A549 (cell line): ENCODE measurements around the gene KRTDAP. TPM values are rescaled to one million over a fixed set of nuclear protein-coding genes. Genes with fewer than 3 reads are reported as not detected.

ENCODE experiments used
- ATAC-seq, 2 experiments: fragments of 200-7000 bp in 1 of 2; fragments of >200 bp in 1 of 2; cut with Nextera tagmentation in 1 of 2; cut with Tn5 transposase in 1 of 2; 3 replicates each; pipeline versions ENCODE4 v1.8.0 to v1.9.1; 2018 to 2020; ENCODE audit warnings: mild to moderate bottlenecking in 1 of 2, moderate library complexity in 1 of 2
- CTCF ChIA-PET: fragments of 300-600 bp; sonication (Branson Sonifier 250); formaldehyde crosslinking; extraction: SDS; loops from one replicate; lab custom pipeline; 2021; ENCODE audit warnings: antibody characterized with exemption, inconsistent platforms; lab: Yijun Ruan, JAX
- POLR2A ChIA-PET: fragments of 350-600 bp; formaldehyde crosslinking; extraction: SDS; loops from one replicate; lab custom pipeline; 2021; ENCODE audit warnings: antibody characterized with exemption, inconsistent platforms; lab: Yijun Ruan, JAX
- DNase-seq, 2 experiments: peaks; one replicate each; pipeline versions ENCODE4 v3.0.0 to v3.0.0-alpha.2; 2011 to 2016; ENCODE audit warnings: low read depth in 1 of 2, low spot score in 1 of 2
- FAIRE-seq: peaks from 2 replicates; lab custom pipeline; 2011; peaks lifted over from hg19 to GRCh38; lab: Jason Lieb, UNC
- H3K27ac ChIP-seq, 2 experiments: fragments of >200 bp; sonication (Bioruptor Twin); formaldehyde crosslinking; 3 replicates each; pipeline ENCODE4 v1.5.1; 2016 to 2017
- H3K4me1 ChIP-seq: fragments of >200 bp; sonication (Bioruptor Twin); formaldehyde crosslinking; 3 replicates; pipeline ENCODE4 v1.6.1; 2016
- H3K4me2 ChIP-seq: fragments of >200 bp; sonication (Bioruptor Twin); formaldehyde crosslinking; 3 replicates; pipeline ENCODE4 v1.6.1; 2016
- H3K4me3 ChIP-seq: fragments of >200 bp; sonication (Bioruptor Twin); formaldehyde crosslinking; 3 replicates; pipeline ENCODE4 v1.5.1; 2016
- H3K9me3 ChIP-seq: fragments of >200 bp; sonication (Bioruptor Twin); formaldehyde crosslinking; 3 replicates; pipeline ENCODE4 v1.6.1; 2016
- CBX2 ChIP-seq: fragments of 200-600 bp; sonication (generic); IDR thresholded peaks from 2 replicates; pipeline ENCODE4 v1.6.1; 2016; ENCODE audit warnings: low read depth, mild to moderate bottlenecking, borderline replicate concordance
- CBX8 ChIP-seq: fragments of 200-600 bp; sonication (generic); IDR thresholded peaks from 2 replicates; pipeline ENCODE4 v1.6.1; 2016
- CHD4 ChIP-seq: fragments of 200-600 bp; sonication (generic); IDR thresholded peaks from 2 replicates; pipeline ENCODE4 v1.6.1; 2016; ENCODE audit warnings: antibody characterized with exemption, mild to moderate bottlenecking, borderline replicate concordance
- ELK1 ChIP-seq: fragments of 150-350 bp; IDR thresholded peaks from 2 replicates; pipeline ENCODE4 v1.6.1; 2014; ENCODE audit warnings: low read depth, mild to moderate bottlenecking, low read length
- FOSB ChIP-seq: fragments of 250-450 bp; sonication (Bioruptor Pico); IDR thresholded peaks from 2 replicates; pipeline ENCODE4 v1.5.0; 2020; ENCODE audit warnings: mild to moderate bottlenecking, moderate library complexity
- MAFK ChIP-seq: fragments of 450-650 bp; IDR thresholded peaks from 2 replicates; pipeline ENCODE4 v1.6.1; 2014; ENCODE audit not compliant: partially characterized antibody
- MAZ ChIP-seq: fragments of 150-350 bp; IDR thresholded peaks from 2 replicates; pipeline ENCODE4 v1.6.1; 2014; ENCODE audit warnings: antibody characterized with exemption, low read depth, low read length, borderline replicate concordance
- POLR2A ChIP-seq: IDR thresholded peaks from 2 replicates; pipeline ENCODE4 v1.6.1; 2012; ENCODE audit warnings: mild to moderate bottlenecking, low read length
- RAD21 ChIP-seq, 2 experiments: fragments of >200 bp in 1 of 2; sonication (Bioruptor Twin) in 1 of 2; formaldehyde crosslinking in 1 of 2; IDR thresholded peaks in 1 of 2; conservative IDR thresholded peaks in 1 of 2; 2 replicates in 1 of 2; 3 replicates in 1 of 2; pipeline ENCODE4 v1.6.1; 2012 to 2018; ENCODE audit warnings: inconsistent platforms in 1 of 2
- REST ChIP-seq: fragments of 200-600 bp; sonication (generic); IDR thresholded peaks from 2 replicates; pipeline ENCODE4 v1.6.1; 2016; ENCODE audit warnings: antibody characterized with exemption, mild to moderate bottlenecking, moderate library complexity
- RFX5 ChIP-seq: fragments of 450-650 bp; IDR thresholded peaks from 2 replicates; pipeline ENCODE4 v1.7.1; 2014; ENCODE audit warnings: antibody characterized with exemption, mild to moderate bottlenecking, moderate library complexity
- ZFP36 ChIP-seq: fragments of 450-650 bp; IDR thresholded peaks from 2 replicates; pipeline ENCODE4 v1.6.1; 2014; ENCODE audit warnings: borderline replicate concordance; ENCODE audit not compliant: partially characterized antibody
- WGBS: methylation state at CpG from one replicate; pipeline ENCODE4 v1.1.6; 2017; ENCODE audit errors: missing lambda C conversion rate; 5-methylcytosine and 5-hydroxymethylcytosine counted together
- polyA plus RNA-seq, 4 experiments: library from polyadenylated mRNA; depleted of rRNA in 3 of 4; stranded (reverse); fragments of >200 nt; fragmentation: RNase III in 1 of 4; extraction: RNeasy Plus Mini Kit Qiagen cat#74134 plus additional on column Dnase treatment in 1 of 4; gene quantifications; 2 replicates in 3 of 4; 3 replicates in 1 of 4; pipeline ENCODE4 v1.2.3, GENCODE V29; 2011 to 2017

KRTDAP gene
- polyA plus RNA-seq, 2 of the 4 experiments (the other 2 are of a cell fraction): not detected

GRCh38 chr19:35438096-35438495, 52.2 kb downstream of the KRTDAP start:
- 88% methylated on average over 5 of the region's 5 CpGs for WGBS
- FAIRE-seq: peak; percentile 59
- ChIA-PET CTCF (interaction anchor here (0.6 to 2.9 kb wide), 6 partner anchors 8 to 126 kb away, joined by 3 to 13 read pairs (median 4); partner anchors contain the start of gene FFAR2), POLR2A (interaction anchor here (0.5 kb wide), 1 partner anchor 18 kb away, joined by 3 read pairs; no protein-coding TSS in a partner anchor)
- TF ChIP-seq RAD21 (conservative IDR thresholded peaks at IDR 0.05 in 1 of 2, IDR thresholded peaks at IDR 0.05 in 1 of 2): no peak
- no peak for TF ChIP-seq CHD4
- no peak for TF ChIP-seq POLR2A
- TF ChIP-seq CBX8: no peak
- no peak for TF ChIP-seq MAZ
- no peak for TF ChIP-seq RFX5
- TF ChIP-seq ZFP36: no peak
- TF ChIP-seq MAFK: no peak
- no peak for TF ChIP-seq CBX2
- no peak for TF ChIP-seq REST
- no peaks in the 10 kb centered on the region for H3K9me3 ChIP-seq
- peaks cover 16% of the 10 kb centered on the region for H3K4me1 ChIP-seq
- no peak overlapping the region for H3K27ac ChIP-seq
- H3K4me3 ChIP-seq: no peak overlapping the region
- no peak overlapping the region for H3K4me2 ChIP-seq
- DNase-seq: no peak
- ATAC-seq: no peak

- POLR2A ChIA-PET: interaction anchor here (0.5 kb wide), 1 partner anchor 17 kb away, joined by 3 read pairs; no protein-coding TSS in a partner anchor
- ATAC-seq (peak in 1 of 2 experiments; percentile 8; a peak in 2 of 6 replicates), FAIRE-seq (peak; percentile 70)
- Histone ChIP-seq H3K4me1 (peaks cover 16% of the 10 kb centered on the region), H3K4me2 (peak overlapping the region; percentile 63), H3K27ac (peak overlapping the region; percentile 22 to 49; a peak in 4 of 6 replicates)
- CTCF ChIA-PET: interaction anchor here (1.1 to 2.9 kb wide), 4 partner anchors 10 to 20 kb away, joined by 3 to 12 read pairs (median 4); partner anchors contain the start of gene FFAR2
- 72% methylated on average over 15 of the region's 15 CpGs for WGBS
- TF ChIP-seq ELK1 (no peak), FOSB (CRISPR knock-in tag) (no peak)
- TF ChIP-seq, all 56 proteins: peak for 0
- no peak overlapping the region for H3K4me3 ChIP-seq
- H3K9me3 ChIP-seq: no peaks in the 10 kb centered on the region
- no peak for DNase-seq
Measured at GRCh38 chr19:35437406-35437951, 52.8 kb downstream of the KRTDAP start.

Other genes with a start within 250 kb of the KRTDAP start
- 2.1 and 2.5 TPM in 2 replicates for gene LSR, start 241.5 kb downstream of the KRTDAP start, polyA plus RNA-seq (2011; rRNA removed)
- gene LSR, start 241.5 kb downstream of the KRTDAP start, polyA plus RNA-seq (2017; fragmentation: RNase III; extraction: RNeasy Plus Mini Kit Qiagen cat#74134 plus additional on column Dnase treatment): 3.6 to 4.7 TPM (median 4.4 TPM) in 3 replicates
- 91.8 and 118 TPM in 2 replicates for gene USF2, start 221.5 kb downstream of the KRTDAP start, polyA plus RNA-seq (2011; rRNA removed)
- 124 to 141 TPM (median 141 TPM) in 3 replicates for gene USF2, start 221.5 kb downstream of the KRTDAP start, polyA plus RNA-seq (2017; fragmentation: RNase III; extraction: RNeasy Plus Mini Kit Qiagen cat#74134 plus additional on column Dnase treatment)
- not detected in 2 replicates for gene HAMP, start 207.9 kb downstream of the KRTDAP start, polyA plus RNA-seq (2011; rRNA removed)
- gene HAMP, start 207.9 kb downstream of the KRTDAP start, polyA plus RNA-seq (2017; fragmentation: RNase III; extraction: RNeasy Plus Mini Kit Qiagen cat#74134 plus additional on column Dnase treatment): 0.03 TPM in 1 of 3 replicates, not detected in the others
- not detected in 2 replicates for gene MAG, start 198.3 kb downstream of the KRTDAP start, polyA plus RNA-seq (2011; rRNA removed)
- gene MAG, start 198.3 kb downstream of the KRTDAP start, polyA plus RNA-seq (2017; fragmentation: RNase III; extraction: RNeasy Plus Mini Kit Qiagen cat#74134 plus additional on column Dnase treatment): not detected in 3 replicates
- gene CD22, start 161.3 kb downstream of the KRTDAP start, polyA plus RNA-seq (2011; rRNA removed): 0.14 and 0.29 TPM in 2 replicates
- gene CD22, start 161.3 kb downstream of the KRTDAP start, polyA plus RNA-seq (2017; fragmentation: RNase III; extraction: RNeasy Plus Mini Kit Qiagen cat#74134 plus additional on column Dnase treatment): 0.05 TPM in 1 of 3 replicates, not detected in the others
- not detected in 2 replicates for gene FFAR1, start 142.6 kb downstream of the KRTDAP start, polyA plus RNA-seq (2011; rRNA removed)
- gene FFAR1, start 142.6 kb downstream of the KRTDAP start, polyA plus RNA-seq (2017; fragmentation: RNase III; extraction: RNeasy Plus Mini Kit Qiagen cat#74134 plus additional on column Dnase treatment): not detected in 3 replicates
- gene FFAR3, start 132.0 kb downstream of the KRTDAP start, polyA plus RNA-seq (2011; rRNA removed): not detected in 2 replicates
- gene FFAR3, start 132.0 kb downstream of the KRTDAP start, polyA plus RNA-seq (2017; fragmentation: RNase III; extraction: RNeasy Plus Mini Kit Qiagen cat#74134 plus additional on column Dnase treatment): not detected in 3 replicates
- gene GPR42, start 119.4 kb downstream of the KRTDAP start, polyA plus RNA-seq (2011; rRNA removed): not detected in 2 replicates
- not detected in 3 replicates for gene GPR42, start 119.4 kb downstream of the KRTDAP start, polyA plus RNA-seq (2017; fragmentation: RNase III; extraction: RNeasy Plus Mini Kit Qiagen cat#74134 plus additional on column Dnase treatment)
- gene FFAR2, start 42.2 kb downstream of the KRTDAP start, polyA plus RNA-seq (2011; rRNA removed): 0.24 and 0.30 TPM in 2 replicates
- not detected in 3 replicates for gene FFAR2, start 42.2 kb downstream of the KRTDAP start, polyA plus RNA-seq (2017; fragmentation: RNase III; extraction: RNeasy Plus Mini Kit Qiagen cat#74134 plus additional on column Dnase treatment)
- 18.0 and 21.5 TPM in 2 replicates for gene DMKN, start 23.2 kb upstream of the KRTDAP start, polyA plus RNA-seq (2011; rRNA removed)
- gene DMKN, start 23.2 kb upstream of the KRTDAP start, polyA plus RNA-seq (2017; fragmentation: RNase III; extraction: RNeasy Plus Mini Kit Qiagen cat#74134 plus additional on column Dnase treatment): 37.0 to 41.6 TPM (median 40.6 TPM) in 3 replicates
- gene SBSN, start 37.8 kb upstream of the KRTDAP start, polyA plus RNA-seq (2011; rRNA removed): 0.28 TPM in 2 replicates
- 0.67 to 1.1 TPM (median 0.89 TPM) in 3 replicates for gene SBSN, start 37.8 kb upstream of the KRTDAP start, polyA plus RNA-seq (2017; fragmentation: RNase III; extraction: RNeasy Plus Mini Kit Qiagen cat#74134 plus additional on column Dnase treatment)
- gene GAPDHS, start 43.0 kb upstream of the KRTDAP start, polyA plus RNA-seq (2011; rRNA removed): not detected in 2 replicates
- not detected in 3 replicates for gene GAPDHS, start 43.0 kb upstream of the KRTDAP start, polyA plus RNA-seq (2017; fragmentation: RNase III; extraction: RNeasy Plus Mini Kit Qiagen cat#74134 plus additional on column Dnase treatment)
- gene TMEM147, start 55.2 kb upstream of the KRTDAP start, polyA plus RNA-seq (2011; rRNA removed): 335 and 446 TPM in 2 replicates
- gene TMEM147, start 55.2 kb upstream of the KRTDAP start, polyA plus RNA-seq (2017; fragmentation: RNase III; extraction: RNeasy Plus Mini Kit Qiagen cat#74134 plus additional on column Dnase treatment): 257 to 282 TPM (median 257 TPM) in 3 replicates
- not detected in 2 replicates for gene ATP4A, start 73.2 kb upstream of the KRTDAP start, polyA plus RNA-seq (2011; rRNA removed)
- gene ATP4A, start 73.2 kb upstream of the KRTDAP start, polyA plus RNA-seq (2017; fragmentation: RNase III; extraction: RNeasy Plus Mini Kit Qiagen cat#74134 plus additional on column Dnase treatment): 0.05 TPM in 1 of 3 replicates, not detected in the others
- not detected in 2 replicates for gene PMIS2, start 95.7 kb upstream of the KRTDAP start, polyA plus RNA-seq (2011; rRNA removed)
- gene PMIS2, start 95.7 kb upstream of the KRTDAP start, polyA plus RNA-seq (2017; fragmentation: RNase III; extraction: RNeasy Plus Mini Kit Qiagen cat#74134 plus additional on column Dnase treatment): not detected in 3 replicates
- 7.2 and 7.3 TPM in 2 replicates for gene HAUS5, start 122.3 kb upstream of the KRTDAP start, polyA plus RNA-seq (2011; rRNA removed)
- gene HAUS5, start 122.3 kb upstream of the KRTDAP start, polyA plus RNA-seq (2017; fragmentation: RNase III; extraction: RNeasy Plus Mini Kit Qiagen cat#74134 plus additional on column Dnase treatment): 16.0 to 17.6 TPM (median 16.1 TPM) in 3 replicates
- 62.1 and 80.4 TPM in 2 replicates for gene RBM42, start 138.6 kb upstream of the KRTDAP start, polyA plus RNA-seq (2011; rRNA removed)
- 124 to 131 TPM (median 128 TPM) in 3 replicates for gene RBM42, start 138.6 kb upstream of the KRTDAP start, polyA plus RNA-seq (2017; fragmentation: RNase III; extraction: RNeasy Plus Mini Kit Qiagen cat#74134 plus additional on column Dnase treatment)
- 0.15 and 0.36 TPM in 2 replicates for gene ETV2, start 151.3 kb upstream of the KRTDAP start, polyA plus RNA-seq (2011; rRNA removed)
- 1.1 to 1.3 TPM (median 1.1 TPM) in 3 replicates for gene ETV2, start 151.3 kb upstream of the KRTDAP start, polyA plus RNA-seq (2017; fragmentation: RNase III; extraction: RNeasy Plus Mini Kit Qiagen cat#74134 plus additional on column Dnase treatment)
- 749 and 1,115 TPM in 2 replicates for gene COX6B1, start 157.9 kb upstream of the KRTDAP start, polyA plus RNA-seq (2011; rRNA removed)
- gene COX6B1, start 157.9 kb upstream of the KRTDAP start, polyA plus RNA-seq (2017; fragmentation: RNase III; extraction: RNeasy Plus Mini Kit Qiagen cat#74134 plus additional on column Dnase treatment): 1,179 to 1,276 TPM (median 1,260 TPM) in 3 replicates
- 0.78 and 1.4 TPM in 2 replicates for gene UPK1A, start 176.1 kb upstream of the KRTDAP start, polyA plus RNA-seq (2011; rRNA removed)
- gene UPK1A, start 176.1 kb upstream of the KRTDAP start, polyA plus RNA-seq (2017; fragmentation: RNase III; extraction: RNeasy Plus Mini Kit Qiagen cat#74134 plus additional on column Dnase treatment): 0.37 to 0.44 TPM (median 0.39 TPM) in 3 replicates
- gene ZBTB32, start 214.1 kb upstream of the KRTDAP start, polyA plus RNA-seq (2011; rRNA removed): not detected in 2 replicates
- gene ZBTB32, start 214.1 kb upstream of the KRTDAP start, polyA plus RNA-seq (2017; fragmentation: RNase III; extraction: RNeasy Plus Mini Kit Qiagen cat#74134 plus additional on column Dnase treatment): not detected in 3 replicates
- gene KMT2B, start 227.5 kb upstream of the KRTDAP start, polyA plus RNA-seq (2011; rRNA removed): 17.8 and 25.1 TPM in 2 replicates
- gene KMT2B, start 227.5 kb upstream of the KRTDAP start, polyA plus RNA-seq (2017; fragmentation: RNase III; extraction: RNeasy Plus Mini Kit Qiagen cat#74134 plus additional on column Dnase treatment): 39.4 to 40.8 TPM (median 39.9 TPM) in 3 replicates